GM12878 (cell line): ENCODE results near the gene HOXC12. TPM values are rescaled to one million over a fixed set of nuclear protein-coding genes. Genes with fewer than 3 reads are reported as not detected.

ENCODE experiments used
- ATAC-seq: fragments of 200-7000 bp; cut with Tn5 transposase; 3 replicates; pipeline ENCODE4 v1.9.1; 2020; ENCODE audit warnings: mild to moderate bottlenecking, moderate library complexity
- BruUV-seq: library from RNA; stranded (reverse); fragments of 400-500 nt; replicated peaks from 2 replicates; lab custom pipeline; 2021; lab: Mats Ljungman, UMichigan
- CTCF ChIA-PET: fragments of 300-600 bp; sonication (Branson Sonifier 250); formaldehyde crosslinking; extraction: SDS; loops from one replicate; lab custom pipeline; 2021; ENCODE audit warnings: inconsistent platforms; lab: Yijun Ruan, JAX
- POLR2A ChIA-PET: fragments of 350-600 bp; formaldehyde crosslinking; extraction: SDS; loops from one replicate; lab custom pipeline; 2021; ENCODE audit warnings: inconsistent platforms; lab: Charles Lee
- RAD21 ChIA-PET: fragments of 300-600 bp; sonication (Branson Sonifier 250); formaldehyde crosslinking; loops from one replicate; lab custom pipeline; 2023; ENCODE audit warnings: antibody characterized with exemption; ENCODE audit not compliant: unreplicated experiment; lab: Charles Lee
- SMC1A ChIA-PET: fragments of 300-600 bp; sonication (Branson Sonifier 250); formaldehyde crosslinking; loops from one replicate; lab custom pipeline; 2023; ENCODE audit not compliant: unreplicated experiment, uncharacterized antibody; lab: Charles Lee
- DNase-seq: peaks from one replicate; pipeline ENCODE4 v3.0.0-alpha.2; 2011; ENCODE audit warnings: low read depth, low spot score
- FAIRE-seq: peaks from 3 replicates; lab custom pipeline; 2011; peaks lifted over from hg19 to GRCh38; lab: Jason Lieb, UNC
- H2AFZ ChIP-seq: 2 replicates; pipeline ENCODE4 v1.6.0; 2011; ENCODE audit warnings: low read depth, low read length, control low read depth; ENCODE audit not compliant: control insufficient read depth
- H3K27ac ChIP-seq: 2 replicates; pipeline ENCODE4 v1.5.1; 2011; ENCODE audit warnings: control low read depth; ENCODE audit not compliant: control insufficient read depth, insufficient read depth
- H3K27me3 ChIP-seq, 2 experiments: replicated peaks in 1 of 2; 2 replicates each; pipeline versions ENCODE4 v1.6.0 to v1.6.1; 2011; ENCODE audit warnings: low read length in 1 of 2; ENCODE audit not compliant: control insufficient read depth in 2 of 2, insufficient read depth in 2 of 2
- H3K36me3 ChIP-seq, 2 experiments: 2 replicates each; pipeline ENCODE4 v1.5.1; 2011; ENCODE audit warnings: low read length in 1 of 2; ENCODE audit not compliant: control insufficient read depth in 2 of 2, insufficient read depth in 2 of 2
- H3K4me1 ChIP-seq: 2 replicates; pipeline ENCODE4 v1.6.1; 2011; ENCODE audit warnings: mild to moderate bottlenecking, low read length, moderate library complexity, mixed read lengths; ENCODE audit not compliant: control insufficient read depth, insufficient read depth
- H3K4me2 ChIP-seq: 2 replicates; pipeline ENCODE4 v1.6.0; 2011; ENCODE audit warnings: control low read depth; ENCODE audit not compliant: control insufficient read depth, insufficient read depth
- H3K4me3 ChIP-seq: fragments of 200-600 bp; sonication (generic); 2 replicates; pipeline ENCODE4 v1.5.1; 2016
- H3K79me2 ChIP-seq: 2 replicates; pipeline ENCODE4 v1.6.0; 2011; ENCODE audit warnings: low read length; ENCODE audit not compliant: control insufficient read depth, insufficient read depth
- H3K9ac ChIP-seq: 2 replicates; pipeline ENCODE4 v1.8.0; 2011; ENCODE audit warnings: low read length, control low read depth, mixed read lengths; ENCODE audit not compliant: control insufficient read depth, insufficient read depth
- H3K9me3 ChIP-seq: replicated peaks from 3 replicates; pipeline ENCODE4 v1.5.1; 2011; ENCODE audit warnings: mild to moderate bottlenecking, low read length; ENCODE audit not compliant: control insufficient read depth, insufficient read depth
- H4K20me1 ChIP-seq: 2 replicates; pipeline ENCODE4 v1.6.0; 2011; ENCODE audit not compliant: control insufficient read depth, insufficient read depth
- BRCA1 ChIP-seq: IDR thresholded peaks from 2 replicates; pipeline ENCODE4 v1.6.1; 2011; ENCODE audit warnings: low read depth, low read length, improper control_type of control experiment
- CHD4 ChIP-seq: fragments of 200-600 bp; sonication (generic); IDR thresholded peaks from 2 replicates; pipeline ENCODE4 v1.6.1; 2016; ENCODE audit warnings: mild to moderate bottlenecking
- MEF2A ChIP-seq: IDR thresholded peaks from 2 replicates; pipeline ENCODE4 v1.6.1; 2011; ENCODE audit warnings: low read depth, mild to moderate bottlenecking, low read length, moderate library complexity; ENCODE audit not compliant: insufficient read depth
- RCOR1 ChIP-seq: conservative IDR thresholded peaks from 2 replicates; pipeline ENCODE4 v1.6.1; 2012; ENCODE audit warnings: low read depth, low read length, improper control_type of control experiment
- STAT1 ChIP-seq: fragments of 450-650 bp; conservative IDR thresholded peaks from 2 replicates; pipeline ENCODE4 v1.6.1; 2014; ENCODE audit warnings: antibody characterized with exemption, mild to moderate bottlenecking
- ZBED1 ChIP-seq: IDR thresholded peaks from 2 replicates; pipeline ENCODE4 v1.6.1; 2016; ENCODE audit warnings: borderline replicate concordance
- WGBS: methylation state at CpG from one replicate; pipeline ENCODE4 v1.1.6; 2016; ENCODE audit warnings: low lambda C conversion rate; ENCODE audit not compliant: insufficient replicate concordance, insufficient coverage; ENCODE audit errors: missing lambda C conversion rate; 5-methylcytosine and 5-hydroxymethylcytosine counted together
- in situ Hi-C: fragments of 300-500 bp; cut with MboI; formaldehyde crosslinking; loops from 9 replicates; pipeline ENCODE4 v1.14.3; 2018; ENCODE audit warnings: mixed read lengths
- intact Hi-C: fragments of 100-400 bp; cut with micrococcal nuclease; formaldehyde crosslinking; loops from one replicate; pipeline ENCODE4 v1.14.2; 2022; ENCODE audit not compliant: unreplicated experiment
- polyA plus RNA-seq, 11 experiments: library from polyadenylated mRNA; depleted of rRNA in 4 of 11; unstranded in 6 of 11; stranded (reverse) in 5 of 11; fragments of >200 nt; fragmentation: Nextera tagmentation in 4 of 11; fragmentation: Illumina TruSeq in 1 of 11; extraction: Ambion mirVana in 4 of 11; extraction: Trizol in 1 of 11; gene quantifications; 1 replicate in 1 of 11; 2 replicates in 10 of 11; pipeline versions ENCODE4 v1.2.1 to v1.2.3, GENCODE V29; 2011 to 2016; ENCODE audit warnings: inconsistent platforms in 2 of 11, missing spikeins in 2 of 11, low read depth in 1 of 11
- total RNA-seq, 4 experiments: library from RNA; depleted of rRNA in 3 of 4; stranded (reverse); fragments of >200 nt in 3 of 4; fragmentation: Illumina TruSeq in 1 of 4; extraction: Trizol in 1 of 4; gene quantifications; 2 replicates each; pipeline versions ENCODE4 v1.2.1 to v1.2.3, GENCODE V29; 2013 to 2021
- TF ChIP-seq, protein P1 (sequence below): IDR thresholded peaks from 2 replicates; pipeline ENCODE4 v1.6.1; 2011; ENCODE audit warnings: mild to moderate bottlenecking, low read depth, low read length, moderate library complexity; ENCODE audit not compliant: insufficient replicate concordance
- TF ChIP-seq, protein P2 (sequence below): fragments of 450-650 bp; IDR thresholded peaks from 2 replicates; pipeline ENCODE4 v1.6.1; 2017; ENCODE audit warnings: antibody characterized with exemption, mild to moderate bottlenecking, moderate library complexity

HOXC12 gene
- total and polyA plus RNA-seq, 10 of the 15 experiments (the other 5 are each of a cell fraction or from before 2014, with no cell fraction given): not detected

DNA sequence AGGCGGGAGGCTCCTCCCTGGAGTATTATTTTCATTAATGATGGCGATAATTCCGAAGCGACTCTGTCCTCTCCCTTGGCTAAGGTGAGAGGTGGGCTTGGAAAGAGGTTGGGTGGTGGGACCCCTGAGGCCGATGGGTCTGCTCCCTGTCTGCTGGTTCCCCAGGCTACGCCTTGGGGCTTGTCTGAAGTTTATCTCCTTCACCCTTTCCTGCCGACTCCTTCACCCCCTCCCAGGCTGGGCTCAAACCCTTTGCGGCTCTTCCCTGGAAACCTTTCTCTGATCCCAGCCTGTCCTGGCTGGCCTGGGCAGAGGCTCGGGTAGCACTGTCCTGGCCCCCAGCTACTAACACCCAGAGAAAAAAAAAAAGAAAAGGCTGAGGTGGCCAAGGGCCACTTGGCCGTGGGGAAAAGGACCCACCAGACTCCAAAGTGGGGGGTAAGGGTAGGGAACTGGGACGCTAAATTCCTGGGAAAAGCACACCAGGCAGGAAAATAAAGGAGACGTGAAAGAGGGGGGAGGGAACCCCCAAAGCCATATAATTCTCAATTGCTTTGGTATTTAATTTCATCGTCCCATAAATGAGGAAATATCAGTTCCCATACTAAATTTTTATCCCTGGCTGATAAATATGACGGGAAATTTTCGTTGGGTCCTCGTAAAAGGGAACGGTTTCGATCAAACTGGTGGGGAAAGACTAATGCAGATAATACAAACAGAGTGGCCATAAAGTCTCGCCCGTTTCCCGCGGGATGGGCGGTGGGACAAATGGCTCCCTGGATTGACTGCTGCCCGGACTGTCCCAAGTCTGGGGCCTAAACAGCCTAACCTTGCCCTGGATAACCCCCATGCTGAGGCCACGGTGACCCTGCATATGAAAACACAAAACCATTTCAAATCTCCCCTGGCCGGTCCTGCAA is 28.2 kb downstream of the HOXC12 start (continued):
- no peak for TF ChIP-seq BRCA1
- TF ChIP-seq ZBED1: no peak
- no peak for TF ChIP-seq CHD4
- no peak for TF ChIP-seq MEF2A
- TF ChIP-seq RCOR1: no peak

DNA sequence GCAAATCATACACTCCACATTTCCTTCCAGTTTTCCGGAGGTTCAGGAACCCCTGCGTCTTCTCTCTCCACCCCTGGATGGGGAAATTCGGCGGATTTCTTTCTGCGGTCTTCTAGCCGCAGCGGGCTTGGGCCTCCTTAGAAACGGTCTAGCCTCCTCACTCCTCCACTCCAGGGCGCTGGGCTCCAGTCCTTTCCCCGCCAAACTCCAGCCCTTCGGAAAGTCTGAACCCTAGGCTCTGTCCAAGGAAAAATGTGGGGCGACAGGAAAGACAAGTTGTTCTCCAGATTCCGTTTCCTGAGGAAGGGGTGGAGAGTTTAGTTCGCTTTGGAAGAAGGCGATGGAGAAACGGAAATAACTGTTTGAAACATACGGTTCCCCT is 28.9 kb downstream of the HOXC12 start:
- ChIA-PET RAD21 (no interaction called here), POLR2A (no interaction called here)
- intact Hi-C loops: loop anchor here (10.0 kb wide), 2 partner anchors 189 to 279 kb away; no protein-coding TSS in a partner anchor

More for the DNA sequence above, 28.9 kb downstream of the HOXC12 start:
- ChIA-PET CTCF (interaction anchor here (5.5 kb wide), 1 partner anchor 223 kb away, joined by 54 read pairs; no protein-coding TSS in a partner anchor), SMC1A (no interaction called here)
- Histone ChIP-seq H3K4me3 (no peak overlapping the region), H3K9me3 (no peaks in the 10 kb centered on the region), H3K79me2 (no peaks in the 10 kb centered on the region), H3K36me3 (no peaks in the 10 kb centered on the region), H3K27ac (no peak overlapping the region)
- ATAC-seq: no peak
- FAIRE-seq: no peak
- in situ Hi-C loops: no loop called here
- no TSS peak for BruUV-seq
- 21% methylated on average over 17 of the region's 17 CpGs for WGBS
- TF ChIP-seq ZBED1: no peak
- TF ChIP-seq, protein P1, sequence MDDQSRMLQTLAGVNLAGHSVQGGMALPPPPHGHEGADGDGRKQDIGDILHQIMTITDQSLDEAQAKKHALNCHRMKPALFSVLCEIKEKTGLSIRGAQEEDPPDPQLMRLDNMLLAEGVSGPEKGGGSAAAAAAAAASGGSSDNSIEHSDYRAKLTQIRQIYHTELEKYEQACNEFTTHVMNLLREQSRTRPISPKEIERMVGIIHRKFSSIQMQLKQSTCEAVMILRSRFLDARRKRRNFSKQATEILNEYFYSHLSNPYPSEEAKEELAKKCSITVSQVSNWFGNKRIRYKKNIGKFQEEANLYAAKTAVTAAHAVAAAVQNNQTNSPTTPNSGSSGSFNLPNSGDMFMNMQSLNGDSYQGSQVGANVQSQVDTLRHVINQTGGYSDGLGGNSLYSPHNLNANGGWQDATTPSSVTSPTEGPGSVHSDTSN: no peak
- TF ChIP-seq STAT1: no peak
- TF ChIP-seq, protein P2, sequence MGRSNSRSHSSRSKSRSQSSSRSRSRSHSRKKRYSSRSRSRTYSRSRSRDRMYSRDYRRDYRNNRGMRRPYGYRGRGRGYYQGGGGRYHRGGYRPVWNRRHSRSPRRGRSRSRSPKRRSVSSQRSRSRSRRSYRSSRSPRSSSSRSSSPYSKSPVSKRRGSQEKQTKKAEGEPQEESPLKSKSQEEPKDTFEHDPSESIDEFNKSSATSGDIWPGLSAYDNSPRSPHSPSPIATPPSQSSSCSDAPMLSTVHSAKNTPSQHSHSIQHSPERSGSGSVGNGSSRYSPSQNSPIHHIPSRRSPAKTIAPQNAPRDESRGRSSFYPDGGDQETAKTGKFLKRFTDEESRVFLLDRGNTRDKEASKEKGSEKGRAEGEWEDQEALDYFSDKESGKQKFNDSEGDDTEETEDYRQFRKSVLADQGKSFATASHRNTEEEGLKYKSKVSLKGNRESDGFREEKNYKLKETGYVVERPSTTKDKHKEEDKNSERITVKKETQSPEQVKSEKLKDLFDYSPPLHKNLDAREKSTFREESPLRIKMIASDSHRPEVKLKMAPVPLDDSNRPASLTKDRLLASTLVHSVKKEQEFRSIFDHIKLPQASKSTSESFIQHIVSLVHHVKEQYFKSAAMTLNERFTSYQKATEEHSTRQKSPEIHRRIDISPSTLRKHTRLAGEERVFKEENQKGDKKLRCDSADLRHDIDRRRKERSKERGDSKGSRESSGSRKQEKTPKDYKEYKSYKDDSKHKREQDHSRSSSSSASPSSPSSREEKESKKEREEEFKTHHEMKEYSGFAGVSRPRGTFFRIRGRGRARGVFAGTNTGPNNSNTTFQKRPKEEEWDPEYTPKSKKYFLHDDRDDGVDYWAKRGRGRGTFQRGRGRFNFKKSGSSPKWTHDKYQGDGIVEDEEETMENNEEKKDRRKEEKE: no peak
- TF ChIP-seq, all 136 proteins: peak for 0
- Histone ChIP-seq H4K20me1 (peaks cover 2% of the 10 kb centered on the region; the same call in 1 of the 2 replicates), H3K4me2 (no peak overlapping the region), H2AFZ (no peak overlapping the region), H3K27me3 (peaks cover 35 to 54% of the 10 kb centered on the region in 2 experiments), H3K9ac (no peak overlapping the region), H3K4me1 (peaks cover 21% of the 10 kb centered on the region)
- no peak for DNase-seq
